Caco-2 (cell line): ENCODE data around the gene APOE. TPM values are rescaled to one million over a fixed set of nuclear protein-coding genes. Genes with fewer than 3 reads are reported as not detected.
"Not testable (repeated sequence)": the region's sequence is repeated elsewhere in the genome, so short reads cannot be mapped to it uniquely, and the experiment has no call there.

Experiments
- BruUV-seq: library from RNA; stranded (reverse); fragments of 400-500 nt; replicated peaks from 2 replicates; lab custom pipeline; 2021; lab: Mats Ljungman, UMichigan
- CTCF ChIA-PET: fragments of 300-600 bp; sonication (Branson Sonifier 250); formaldehyde crosslinking; loops from one replicate; lab custom pipeline; 2022; ENCODE audit warnings: antibody characterized with exemption; lab: Charles Lee
- POLR2A ChIA-PET: fragments of 300-600 bp; sonication (Branson Sonifier 250); formaldehyde crosslinking; loops from one replicate; lab custom pipeline; 2022; ENCODE audit warnings: antibody characterized with exemption; lab: Charles Lee
- DNase-seq, 2 experiments: peaks; one replicate each; pipeline versions ENCODE4 v3.0.0 to v3.0.0-alpha.2; 2020 to 2022
- H3K27me3 ChIP-seq: replicated peaks from 2 replicates; pipeline ENCODE4 v1.6.0; 2011; ENCODE audit warnings: low read length; ENCODE audit not compliant: control insufficient read depth, insufficient read depth
- H3K36me3 ChIP-seq: 2 replicates; pipeline ENCODE4 v1.5.1; 2011; ENCODE audit warnings: low read length; ENCODE audit not compliant: control insufficient read depth, insufficient read depth
- H3K4me1 ChIP-seq: fragments of 250-450 bp; sonication (Bioruptor Pico); 2 replicates; pipeline ENCODE4 v1.5.1; 2020; ENCODE audit warnings: mild to moderate bottlenecking
- H3K4me3 ChIP-seq: 2 replicates; pipeline ENCODE4 v1.5.1; 2011; ENCODE audit warnings: low read depth, mild to moderate bottlenecking, control low read depth, low read length
- H3K9me3 ChIP-seq: fragments of 250-450 bp; sonication (Bioruptor Pico); 2 replicates; pipeline ENCODE4 v1.5.1; 2020; ENCODE audit warnings: mild to moderate bottlenecking, moderate library complexity
- H3K27ac Mint-ChIP-seq: one replicate; pipeline ENCODE4 v1.8.0; 2022; ENCODE audit warnings: mixed read lengths; ENCODE audit not compliant: unreplicated experiment
- H3K27me3 Mint-ChIP-seq: one replicate; pipeline ENCODE4 v1.8.0; 2022; ENCODE audit warnings: mixed read lengths; ENCODE audit not compliant: insufficient read depth, unreplicated experiment
- H3K36me3 Mint-ChIP-seq: one replicate; pipeline ENCODE4 v1.8.0; 2022; ENCODE audit warnings: mild to moderate bottlenecking, mixed read lengths; ENCODE audit not compliant: insufficient read depth, unreplicated experiment
- H3K4me1 Mint-ChIP-seq: one replicate; pipeline ENCODE4 v1.8.0; 2022; ENCODE audit warnings: low read depth, mixed read lengths; ENCODE audit not compliant: unreplicated experiment
- H3K4me3 Mint-ChIP-seq: one replicate; pipeline ENCODE4 v1.8.0; 2022; ENCODE audit warnings: mild to moderate bottlenecking, moderate library complexity, mixed read lengths; ENCODE audit not compliant: unreplicated experiment
- H3K9me3 Mint-ChIP-seq: one replicate; pipeline ENCODE4 v1.8.0; 2022; ENCODE audit warnings: mixed read lengths; ENCODE audit not compliant: unreplicated experiment
- CTCF ChIP-seq, 2 experiments: fragments of 200-600 bp in 1 of 2; IDR thresholded peaks; 1 replicate in 1 of 2; 2 replicates in 1 of 2; pipeline versions ENCODE4 v1.5.1 to v1.8.0; 2011 to 2022; ENCODE audit warnings: antibody characterized with exemption in 1 of 2, control low read depth in 1 of 2, inconsistent platforms in 1 of 2, low read depth in 1 of 2, low read length in 1 of 2, mild to moderate bottlenecking in 1 of 2, moderate library complexity in 1 of 2; ENCODE audit not compliant: insufficient read depth in 1 of 2, severe bottlenecking in 1 of 2, unreplicated experiment in 1 of 2
- intact Hi-C: fragments of 100-400 bp; cut with micrococcal nuclease; formaldehyde crosslinking; loops from one replicate; pipeline ENCODE4 v1.10.0; 2022; ENCODE audit not compliant: unreplicated experiment
- total RNA-seq: library from RNA; stranded (reverse); gene quantifications from 2 replicates; pipeline ENCODE4 v1.2.3, GENCODE V29; 2022

The APOE gene
- total RNA-seq, 1 experiment from 2014 or later = 1,404 TPM

GRCh38 chr19:44912854-44913253 is 7.3 kb downstream of the APOE start:
- H3K4me3 ChIP-seq = no peak overlapping the region
- no peak for DNase-seq
- H3K9me3 ChIP-seq = no peaks in the 10 kb centered on the region
- Mint-ChIP-seq H3K4me1 (peaks cover 51% of the 10 kb centered on the region), H3K9me3 (no peaks in the 10 kb centered on the region), H3K4me3 (no peak overlapping the region), H3K36me3 (peaks cover 68% of the 10 kb centered on the region), H3K27me3 (no peaks in the 10 kb centered on the region), H3K27ac (no peak overlapping the region)
- ChIA-PET CTCF (no interaction called here), POLR2A (no interaction called here)
- BruUV-seq = no TSS peak
- intact Hi-C loops = no loop called here
- peaks cover 2% of the 10 kb centered on the region for H3K36me3 ChIP-seq
- no peak for TF ChIP-seq CTCF (IDR thresholded peaks at IDR 0.05; ENCODE audit: insufficient read depth in 1 of 2, low read depth in 1 of 2, low read length in 1 of 2, severe bottlenecking in 1 of 2, unreplicated experiment in 1 of 2)
- H3K4me1 ChIP-seq = peaks cover 18% of the 10 kb centered on the region
- no peaks in the 10 kb centered on the region for H3K27me3 ChIP-seq

- BruUV-seq = not testable (repeated sequence)
Observed at GRCh38 chr19:44913512-44914432, 8.2 kb downstream of the APOE start.

GRCh38 chr19:44914433-44915206 is 9.0 kb downstream of the APOE start, which contains the start of gene APOC1:
TSS of gene APOC1 (plus strand) at chr19:44914608. CDS start at chr19:44914892, 284 bp downstream.
- TSS peak; percentile 90 for BruUV-seq
- Histone ChIP-seq H3K4me3 (peak within 1 kb of the TSS; percentile 57), H3K4me1 (peaks cover 18% of the 10 kb centered on the region)
- H3K27me3 Mint-ChIP-seq, H3K27me3 ChIP-seq, H3K9me3 ChIP-seq, H3K36me3 ChIP-seq, H3K9me3 Mint-ChIP-seq: not testable (repeated sequence)
- Mint-ChIP-seq H3K36me3 (peaks cover 57% of the 10 kb centered on the region), H3K4me1 (peaks cover 40% of the 10 kb centered on the region), H3K27ac (peak within 1 kb of the TSS; percentile 95), H3K4me3 (peak within 1 kb of the TSS; percentile 95)
- ChIA-PET POLR2A (interaction anchor here (0.5 to 2.1 kb wide), 6 partner anchors 9 to 220 kb away, joined by 3 to 35 read pairs (median 4); partner anchors contain the start of genes APOE and BCAM), CTCF (interaction anchor here (0.7 to 1.2 kb wide), 3 partner anchors 32 to 38 kb away, joined by 4 to 6 read pairs (median 5); no protein-coding TSS in a partner anchor)
- peak; percentile 92 for DNase-seq
- intact Hi-C loops = loop anchor here (1.0 kb wide), 1 partner anchor 8 kb away; no protein-coding TSS in a partner anchor

More at GRCh38 chr19:44913512-44914432, 8.2 kb downstream of the APOE start:
- ChIA-PET CTCF (interaction anchor here (1.0 kb wide), 1 partner anchor 38 kb away, joined by 4 read pairs; no protein-coding TSS in a partner anchor), POLR2A (interaction anchor here (0.7 to 2.1 kb wide), 2 partner anchors 8 to 105 kb away, joined by 4 to 17 read pairs; partner anchors contain the start of genes APOE and BCAM)
- H3K36me3 ChIP-seq, H3K27me3 ChIP-seq, H3K27me3 Mint-ChIP-seq, H3K9me3 ChIP-seq, H3K9me3 Mint-ChIP-seq, DNase-seq: not testable (repeated sequence)
- peaks cover 46% of the 10 kb centered on the region for H3K4me1 Mint-ChIP-seq
- H3K4me3 Mint-ChIP-seq = peak overlapping the region; percentile 95
- H3K4me3 ChIP-seq = peak overlapping the region; percentile 57
- intact Hi-C loops = loop anchor here (1.0 kb wide), 1 partner anchor 7 kb away; no protein-coding TSS in a partner anchor
- H3K4me1 ChIP-seq = peaks cover 18% of the 10 kb centered on the region
- H3K36me3 Mint-ChIP-seq = peaks cover 62% of the 10 kb centered on the region
- peak overlapping the region; percentile 95 for H3K27ac Mint-ChIP-seq
